Measurements from ENCODE around the gene SPDYE16. TPM values are rescaled to one million over a fixed set of nuclear protein-coding genes. Genes with fewer than 3 reads are reported as not detected.
A peak's percentile ranks its signal among the peaks of the same experiment; 100 is the strongest.
"Not testable (repeated sequence)": the region's sequence is repeated elsewhere in the genome, so short reads cannot be mapped to it uniquely, and the experiment has no call there.

Gene SPDYE16
- not detected for total RNA-seq

- ATAC-seq (ENCODE audit: low FRiP score); DNase-seq (ENCODE audit: low spot score): not testable (repeated sequence)
Measured at GRCh38 chr7:76543197-76543596, at the start of gene SPDYE16. SPDYE16 (minus strand) TSS chr7:76543297; CDS start chr7:76541459, 1,838 bp downstream.

GRCh38 chr7:76592694-76593093 lies 49.6 kb upstream of the SPDYE16 start:
- not testable (repeated sequence) for DNase-seq (ENCODE audit: low spot score); ATAC-seq (ENCODE audit: low FRiP score)

GRCh38 chr7:76591602-76592304 lies 48.7 kb upstream of the SPDYE16 start:
- not testable (repeated sequence) for DNase-seq (ENCODE audit: low spot score); ATAC-seq (ENCODE audit: low FRiP score)

- DNase-seq (ENCODE audit: low spot score); ATAC-seq (ENCODE audit: low FRiP score): not testable (repeated sequence)
Measured at GRCh38 chr7:76591033-76591432, 47.9 kb upstream of the SPDYE16 start.

- DNase-seq (ENCODE audit: low spot score); ATAC-seq (ENCODE audit: low FRiP score): not testable (repeated sequence)
Measured at GRCh38 chr7:76588586-76588985, 45.5 kb upstream of the SPDYE16 start.

GRCh38 chr7:76586585-76587315 lies 43.7 kb upstream of the SPDYE16 start:
- not testable (repeated sequence) for DNase-seq (ENCODE audit: low spot score)

GRCh38 chr7:76583636-76584281 lies 40.7 kb upstream of the SPDYE16 start:
- ATAC-seq (ENCODE audit: low FRiP score) = peak; percentile 54
- not testable (repeated sequence) for DNase-seq (ENCODE audit: low spot score)

More at GRCh38 chr7:76586585-76587315, 43.7 kb upstream of the SPDYE16 start:
- ATAC-seq (ENCODE audit: low FRiP score) = not testable (repeated sequence)

GRCh38 chr7:76582848-76583631 lies 39.9 kb upstream of the SPDYE16 start:
- ATAC-seq (ENCODE audit: low FRiP score) = peak; percentile 99
- DNase-seq (ENCODE audit: low spot score) = peak; percentile 44

GRCh38 chr7:76575919-76576655 lies 33.0 kb upstream of the SPDYE16 start:
- not testable (repeated sequence) for DNase-seq (ENCODE audit: low spot score); ATAC-seq (ENCODE audit: low FRiP score)

GRCh38 chr7:76575431-76575830 lies 32.3 kb upstream of the SPDYE16 start:
- ATAC-seq (ENCODE audit: low FRiP score) = not testable (repeated sequence)

GRCh38 chr7:76572296-76572695 lies 29.2 kb upstream of the SPDYE16 start:
- not testable (repeated sequence) for ATAC-seq (ENCODE audit: low FRiP score); DNase-seq (ENCODE audit: low spot score)

More at GRCh38 chr7:76575431-76575830, 32.3 kb upstream of the SPDYE16 start:
- DNase-seq (ENCODE audit: low spot score) = not testable (repeated sequence)

GRCh38 chr7:76570324-76570775 lies 27.3 kb upstream of the SPDYE16 start:
- ATAC-seq (ENCODE audit: low FRiP score); DNase-seq (ENCODE audit: low spot score): not testable (repeated sequence)

GRCh38 chr7:76568742-76569141 lies 25.6 kb upstream of the SPDYE16 start:
- DNase-seq (ENCODE audit: low spot score) = not testable (repeated sequence)
- peak; percentile 32 for ATAC-seq (ENCODE audit: low FRiP score)

GRCh38 chr7:76567753-76568152 lies 24.7 kb upstream of the SPDYE16 start:
- ATAC-seq (ENCODE audit: low FRiP score); DNase-seq (ENCODE audit: low spot score): not testable (repeated sequence)

- not testable (repeated sequence) for ATAC-seq (ENCODE audit: low FRiP score); DNase-seq (ENCODE audit: low spot score)
Measured at GRCh38 chr7:76567311-76567710, 24.2 kb upstream of the SPDYE16 start.

GRCh38 chr7:76565001-76565400 lies 21.9 kb upstream of the SPDYE16 start:
- not testable (repeated sequence) for DNase-seq (ENCODE audit: low spot score)

GRCh38 chr7:76561342-76561741 lies 18.2 kb upstream of the SPDYE16 start:
- DNase-seq (ENCODE audit: low spot score); ATAC-seq (ENCODE audit: low FRiP score): not testable (repeated sequence)

More at GRCh38 chr7:76565001-76565400, 21.9 kb upstream of the SPDYE16 start:
- ATAC-seq (ENCODE audit: low FRiP score) = not testable (repeated sequence)

- DNase-seq (ENCODE audit: low spot score) = not testable (repeated sequence)
- ATAC-seq (ENCODE audit: low FRiP score) = peak; percentile 66
Measured at GRCh38 chr7:76560157-76560556, 17.1 kb upstream of the SPDYE16 start.

All from omental fat pad (tissue), 4 donors.